ENCODE measurements around the gene MAS1.
"Not testable (repeated sequence)": the region's sequence is repeated elsewhere in the genome, so short reads cannot be mapped to it uniquely, and the experiment has no call there.

The MAS1 gene

GRCh38 chr6:159919011-159919511 lies 28.3 kb downstream of the MAS1 start:
- DNase-seq: no peak

- DNase-seq: no peak
These were observed 29.0 kb downstream of the MAS1 start for GRCh38 chr6:159919800-159920199.

- DNase-seq: not testable (repeated sequence)
These were observed 33.4 kb downstream of the MAS1 start for GRCh38 chr6:159924150-159924549.

- no peak for DNase-seq
These were observed 35.9 kb downstream of the MAS1 start for GRCh38 chr6:159926542-159927203.

- no peak for DNase-seq
These were observed 39.0 kb downstream of the MAS1 start for GRCh38 chr6:159929819-159930218.

- DNase-seq: no peak
These were observed 40.3 kb downstream of the MAS1 start for GRCh38 chr6:159931112-159931511.

- DNase-seq: no peak
These were observed 41.1 kb downstream of the MAS1 start for GRCh38 chr6:159931846-159932245.

- DNase-seq: no peak
These were observed 42.3 kb downstream of the MAS1 start for GRCh38 chr6:159933077-159933476.

GRCh38 chr6:159934181-159934580 lies 43.4 kb downstream of the MAS1 start:
- DNase-seq: no peak

- DNase-seq: no peak
These were observed 44.3 kb downstream of the MAS1 start for GRCh38 chr6:159935065-159935464.

GRCh38 chr6:159935633-159936032 lies 44.8 kb downstream of the MAS1 start:
- no peak for DNase-seq

- no peak for DNase-seq
These were observed 48.8 kb downstream of the MAS1 start for GRCh38 chr6:159939591-159940016.
